KMS-11 (cell line): ENCODE measurements around the gene RRAS.
A peak's percentile ranks its signal among the peaks of the same experiment; 100 is the strongest.

Experiments used
- H2AFZ ChIP-seq: fragments of 200-600 bp; sonication (generic); 2 replicates; pipeline ENCODE4 v1.6.1; 2016; ENCODE audit warnings: antibody characterized with exemption, mixed run types, low read depth
- H3K27ac ChIP-seq: fragments of 200-600 bp; sonication (generic); 2 replicates; pipeline ENCODE4 v1.6.1; 2016; ENCODE audit warnings: mild to moderate bottlenecking, mixed run types
- H3K27me3 ChIP-seq: fragments of 200-600 bp; sonication (generic); 2 replicates; pipeline ENCODE4 v1.6.1; 2017; ENCODE audit warnings: mild to moderate bottlenecking, low read depth, mixed run types, moderate library complexity; ENCODE audit not compliant: insufficient read depth
- H3K36me3 ChIP-seq: fragments of 200-600 bp; sonication (generic); 2 replicates; pipeline ENCODE4 v1.6.1; 2017; ENCODE audit warnings: mild to moderate bottlenecking, mixed run types; ENCODE audit not compliant: insufficient read depth
- H3K4me1 ChIP-seq: fragments of 200-600 bp; sonication (generic); 2 replicates; pipeline ENCODE4 v1.6.1; 2016; ENCODE audit warnings: mild to moderate bottlenecking, low read depth, mixed run types; ENCODE audit not compliant: poor library complexity, severe bottlenecking
- H3K4me2 ChIP-seq: fragments of 200-600 bp; sonication (generic); 2 replicates; pipeline ENCODE4 v1.7.0; 2016; ENCODE audit warnings: mild to moderate bottlenecking, mixed run types
- H3K4me3 ChIP-seq: fragments of 200-600 bp; sonication (generic); IDR thresholded peaks from 2 replicates; pipeline ENCODE4 v1.6.1; 2017; ENCODE audit warnings: low read depth, low read length, mixed read lengths; ENCODE audit not compliant: insufficient read depth
- H3K79me2 ChIP-seq: fragments of 200-600 bp; sonication (generic); 2 replicates; pipeline ENCODE4 v1.6.1; 2016; ENCODE audit warnings: low read depth, mixed run types; ENCODE audit not compliant: insufficient read depth
- H3K9ac ChIP-seq: fragments of 200-600 bp; sonication (generic); 2 replicates; pipeline ENCODE4 v1.6.1; 2016; ENCODE audit warnings: mild to moderate bottlenecking, mixed run types
- H4K20me1 ChIP-seq: fragments of 200-600 bp; sonication (generic); 2 replicates; pipeline ENCODE4 v1.6.1; 2016; ENCODE audit warnings: mild to moderate bottlenecking, mixed run types; ENCODE audit not compliant: insufficient read depth
- CTCF ChIP-seq: fragments of 200-600 bp; sonication (generic); conservative IDR thresholded peaks from 2 replicates; pipeline ENCODE4 v1.6.1; 2017; ENCODE audit warnings: low read depth, mild to moderate bottlenecking, antibody characterized with exemption, low read length, moderate library complexity, mixed read lengths

The RRAS gene

GRCh38 chr19:49592486-49593232, 47.3 kb downstream of the RRAS start:
- H4K20me1 ChIP-seq = no peaks in the 10 kb centered on the region

GRCh38 chr19:49591731-49592485, 48.0 kb downstream of the RRAS start:
- Histone ChIP-seq H4K20me1 (no peaks in the 10 kb centered on the region), H3K27ac (peak overlapping the region; percentile 74), H3K4me1 (peaks cover 32% of the 10 kb centered on the region), H3K9ac (peak overlapping the region; percentile 78), H3K27me3 (no peaks in the 10 kb centered on the region), H3K79me2 (peaks cover 18% of the 10 kb centered on the region; the same call in 1 of the 2 replicates), H2AFZ (peak overlapping the region; percentile 42; the same call in 1 of the 2 replicates), H3K4me3 (no peak overlapping the region), H3K4me2 (peak overlapping the region; percentile 72), H3K36me3 (no peaks in the 10 kb centered on the region)
- TF ChIP-seq CTCF = no peak

More at GRCh38 chr19:49592486-49593232, 47.3 kb downstream of the RRAS start:
- H2AFZ ChIP-seq = no peak overlapping the region
- H3K36me3 ChIP-seq = no peaks in the 10 kb centered on the region
- no peak for TF ChIP-seq CTCF
- H3K9ac ChIP-seq = peak overlapping the region; percentile 78; the same call in 1 of the 2 replicates
- H3K4me3 ChIP-seq = no peak overlapping the region
- H3K4me1 ChIP-seq = peaks cover 30% of the 10 kb centered on the region
- no peak overlapping the region; the same call in 1 of the 2 replicates for H3K27ac ChIP-seq
- peak overlapping the region; percentile 72 for H3K4me2 ChIP-seq
- H3K27me3 ChIP-seq = no peaks in the 10 kb centered on the region
- peaks cover 18% of the 10 kb centered on the region; the same call in 1 of the 2 replicates for H3K79me2 ChIP-seq

GRCh38 chr19:49590971-49591730, 48.8 kb downstream of the RRAS start, which contains the start of gene PRR12:
TSS of gene PRR12 (plus strand) at chr19:49591182. CDS start at chr19:49591655, 473 bp downstream.
- Histone ChIP-seq H3K27me3 (no peaks in the 10 kb centered on the region), H3K4me1 (peaks cover 32% of the 10 kb centered on the region), H3K27ac (peak within 1 kb of the TSS; percentile 74), H3K4me3 (no peak within 1 kb of the TSS), H3K79me2 (peaks cover 18% of the 10 kb centered on the region; the same call in 1 of the 2 replicates), H2AFZ (peak within 1 kb of the TSS; percentile 49), H3K36me3 (no peaks in the 10 kb centered on the region), H3K4me2 (peak within 1 kb of the TSS; percentile 93), H3K9ac (peak within 1 kb of the TSS; percentile 84), H4K20me1 (no peaks in the 10 kb centered on the region)
- TF ChIP-seq CTCF = no peak
